GM12891 (cell line): ENCODE results near the gene NEDD9.

Experiments used
- PAX5 ChIP-seq: IDR thresholded peaks from 2 replicates; pipeline ENCODE4 v1.6.1; 2011; ENCODE audit warnings: low read length, moderate library complexity, mild to moderate bottlenecking; ENCODE audit not compliant: insufficient read depth, severe bottlenecking
- POLR2A ChIP-seq: IDR thresholded peaks from 2 replicates; pipeline ENCODE4 v1.6.1; 2011; ENCODE audit warnings: low read depth, low read length, control low read depth
- POLR2AphosphoS5 ChIP-seq: IDR thresholded peaks from 2 replicates; pipeline ENCODE4 v1.6.1; 2011; ENCODE audit warnings: low read depth, low read length, control low read depth
- TAF1 ChIP-seq: IDR thresholded peaks from 2 replicates; pipeline ENCODE4 v1.6.1; 2011; ENCODE audit warnings: low read depth, low read length, control low read depth

- TF ChIP-seq POLR2AphosphoS5 (no peak), POLR2A (no peak), TAF1 (no peak), PAX5 (no peak)
These were observed 8.1 kb downstream of the NEDD9 start for GRCh38 chr6:11224252-11224965.
